Karpas-422 (cell line): ENCODE data around the gene B4GALT1. TPM values are rescaled to one million over a fixed set of nuclear protein-coding genes. Genes with fewer than 3 reads are reported as not detected.

Experiments used
- DNase-seq: peaks from one replicate; pipeline ENCODE4 v3.0.0-alpha.2; 2015
- H2AFZ ChIP-seq: fragments of 200-600 bp; sonication (generic); 2 replicates; pipeline ENCODE4 v1.6.1; 2014; ENCODE audit warnings: antibody characterized with exemption, low read length, mixed read lengths
- H3K27ac ChIP-seq: fragments of 200-600 bp; sonication (generic); 2 replicates; pipeline ENCODE4 v1.5.1; 2014; ENCODE audit warnings: mild to moderate bottlenecking, low read length, moderate library complexity
- H3K27me3 ChIP-seq: fragments of 200-600 bp; sonication (generic); 2 replicates; pipeline ENCODE4 v1.6.1; 2014; ENCODE audit warnings: low read length, mixed read lengths
- H3K36me3 ChIP-seq: fragments of 200-600 bp; sonication (generic); 2 replicates; pipeline ENCODE4 v1.6.1; 2014; ENCODE audit warnings: low read length, mixed read lengths; ENCODE audit not compliant: insufficient read depth
- H3K4me1 ChIP-seq: fragments of 200-600 bp; sonication (generic); 2 replicates; pipeline ENCODE4 v1.6.1; 2014; ENCODE audit warnings: mild to moderate bottlenecking, low read length, mixed read lengths
- H3K4me2 ChIP-seq: fragments of 200-600 bp; sonication (generic); 2 replicates; pipeline ENCODE4 v1.6.1; 2014; ENCODE audit warnings: low read length, low read depth, mild to moderate bottlenecking; ENCODE audit not compliant: poor library complexity, severe bottlenecking
- H3K4me3 ChIP-seq: fragments of 200-600 bp; sonication (generic); 2 replicates; pipeline ENCODE4 v1.5.1; 2014; ENCODE audit warnings: mild to moderate bottlenecking, antibody characterized with exemption, low read length, mixed read lengths
- H3K79me2 ChIP-seq: fragments of 200-600 bp; sonication (generic); 2 replicates; pipeline ENCODE4 v1.6.1; 2014; ENCODE audit warnings: mild to moderate bottlenecking, low read length, mixed read lengths
- H3K9ac ChIP-seq: fragments of 200-600 bp; sonication (generic); 2 replicates; pipeline ENCODE4 v1.6.0; 2014; ENCODE audit warnings: low read length
- H3K9me2 ChIP-seq: fragments of 200-600 bp; sonication (generic), shearing (Covaris generic); replicated peaks from 2 replicates; pipeline ENCODE4 v1.6.0; 2014; ENCODE audit warnings: mild to moderate bottlenecking, low read length, moderate library complexity; ENCODE audit not compliant: insufficient read depth
- H3K9me3 ChIP-seq: fragments of 300-700, 200-600 bp; sonication (generic); 2 replicates; pipeline ENCODE4 v1.6.1; 2014; ENCODE audit warnings: low read length, mixed read lengths
- H4K20me1 ChIP-seq: fragments of 200-600 bp; sonication (generic); 2 replicates; pipeline ENCODE4 v1.6.1; 2014; ENCODE audit warnings: mild to moderate bottlenecking, antibody characterized with exemption, low read length, low read depth; ENCODE audit not compliant: insufficient read depth
- total RNA-seq: library from RNA; depleted of rRNA; stranded (reverse); fragments of >200 nt; shearing (Covaris generic); gene quantifications from 2 replicates; pipeline ENCODE4 v1.2.3, GENCODE V29; 2014; ENCODE audit warnings: low replicate concordance

The B4GALT1 gene
- total RNA-seq, 1 experiment from 2014 or later, result 6.9 TPM

DNA sequence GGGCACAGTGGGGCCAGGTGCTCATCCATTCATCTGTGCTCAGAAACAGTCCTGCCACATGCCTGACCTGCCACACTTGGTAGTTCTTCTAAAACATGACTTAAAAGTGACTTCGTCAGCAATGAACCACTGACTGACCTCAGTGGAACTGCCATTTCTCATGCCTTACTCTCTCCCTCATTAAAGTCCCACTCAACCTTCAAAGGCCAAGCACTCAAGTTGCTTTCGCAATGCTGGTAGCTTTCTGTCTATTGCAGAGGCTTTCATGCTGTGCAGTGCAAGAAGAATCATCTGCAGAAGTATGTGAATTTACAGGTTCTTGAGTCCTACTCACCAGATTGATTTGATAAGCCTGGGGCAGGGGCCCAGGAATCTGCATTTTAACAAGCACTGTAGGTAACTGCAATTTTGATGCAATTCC lies 23.9 kb downstream of the B4GALT1 start:
- Histone ChIP-seq H3K79me2 (no peaks in the 10 kb centered on the region), H3K9ac (no peak overlapping the region), H3K4me2 (no peak overlapping the region), H3K27me3 (no peaks in the 10 kb centered on the region), H3K4me3 (no peak overlapping the region), H3K36me3 (no peaks in the 10 kb centered on the region), H3K4me1 (no peaks in the 10 kb centered on the region), H3K9me3 (no peaks in the 10 kb centered on the region), H3K27ac (no peak overlapping the region), H2AFZ (no peak overlapping the region), H4K20me1 (peaks cover 27% of the 10 kb centered on the region), H3K9me2 (no peaks in the 10 kb centered on the region)
- no peak for DNase-seq

DNA sequence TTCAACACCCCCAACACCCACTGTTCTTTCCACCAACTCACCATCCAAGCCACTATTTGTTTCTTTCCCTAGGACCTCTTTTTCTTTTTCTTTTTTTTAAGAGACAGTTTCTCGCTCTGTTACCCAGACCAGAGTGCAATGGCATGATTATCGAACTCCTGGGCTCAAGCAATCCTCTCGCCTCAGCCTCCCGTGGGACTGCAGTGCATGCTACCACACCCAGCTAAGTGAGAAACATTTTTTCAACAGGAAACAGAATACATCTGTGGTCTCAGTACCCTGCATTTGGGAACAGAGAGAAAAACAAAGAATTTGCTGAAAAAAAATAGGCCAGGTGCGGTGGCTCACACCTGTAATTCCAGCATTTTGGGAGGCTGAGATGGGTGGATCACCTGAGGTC lies 24.6 kb downstream of the B4GALT1 start:
- Histone ChIP-seq H3K79me2 (no peaks in the 10 kb centered on the region), H3K27ac (no peak overlapping the region)

DNA sequence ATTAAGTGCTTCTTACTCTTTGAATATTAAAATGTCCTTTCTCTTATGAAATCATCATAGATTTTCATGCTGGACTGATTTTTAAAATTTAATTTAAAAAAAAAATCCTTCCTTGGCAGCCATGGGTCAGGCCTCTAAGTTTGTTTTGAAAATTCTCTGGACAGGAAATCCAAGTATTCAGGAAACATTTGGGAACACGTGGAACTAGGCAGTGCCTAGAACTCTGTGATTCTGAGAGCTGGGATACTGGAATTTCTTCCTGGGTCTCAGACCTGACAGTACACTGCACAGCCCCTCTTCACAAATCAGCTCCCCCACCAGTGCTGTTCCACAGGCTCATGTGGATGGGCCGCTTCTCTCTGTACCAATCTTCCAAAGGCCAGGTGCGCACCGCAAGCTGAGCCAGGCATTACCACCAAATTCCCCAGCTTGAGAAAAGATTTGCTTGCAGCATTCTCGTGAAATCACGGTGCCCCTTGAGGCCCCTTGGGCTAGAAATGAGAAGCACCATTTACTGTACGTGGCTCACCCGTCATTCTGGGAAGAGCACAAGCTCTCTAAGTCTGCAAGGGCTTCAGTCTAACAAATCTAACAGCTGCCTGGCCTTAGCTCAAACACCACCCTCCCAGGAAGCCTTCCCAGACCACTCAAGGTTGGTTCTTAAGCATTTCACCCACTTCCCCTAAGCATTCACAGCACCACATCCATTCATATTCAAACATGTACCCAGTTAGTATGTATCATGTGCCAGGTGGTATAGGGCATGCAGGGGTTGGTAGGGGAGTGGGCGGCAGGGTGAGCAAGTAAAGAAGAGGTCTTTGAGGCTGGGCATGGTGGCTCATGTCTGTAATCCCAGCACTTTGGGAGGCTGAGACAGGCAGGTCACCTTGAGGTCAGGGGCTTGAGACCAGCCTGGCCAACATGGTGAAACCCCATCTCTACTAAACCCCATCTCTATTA lies 26.5 kb downstream of the B4GALT1 start:
- Histone ChIP-seq H3K4me2 (no peak overlapping the region), H3K4me1 (no peaks in the 10 kb centered on the region), H4K20me1 (peaks cover 27% of the 10 kb centered on the region), H3K79me2 (no peaks in the 10 kb centered on the region), H3K36me3 (no peaks in the 10 kb centered on the region), H2AFZ (no peak overlapping the region), H3K27me3 (no peaks in the 10 kb centered on the region), H3K27ac (no peak overlapping the region), H3K9me3 (no peaks in the 10 kb centered on the region), H3K9me2 (no peaks in the 10 kb centered on the region), H3K9ac (no peak overlapping the region), H3K4me3 (no peak overlapping the region)
- no peak for DNase-seq

More for the DNA sequence above, 24.6 kb downstream of the B4GALT1 start:
- Histone ChIP-seq H3K27me3 (no peaks in the 10 kb centered on the region), H3K4me3 (no peak overlapping the region), H3K4me1 (no peaks in the 10 kb centered on the region), H3K36me3 (no peaks in the 10 kb centered on the region), H3K9me2 (no peaks in the 10 kb centered on the region), H4K20me1 (peaks cover 31% of the 10 kb centered on the region), H3K9ac (no peak overlapping the region), H2AFZ (no peak overlapping the region), H3K9me3 (no peaks in the 10 kb centered on the region), H3K4me2 (no peak overlapping the region)
- no peak for DNase-seq

DNA sequence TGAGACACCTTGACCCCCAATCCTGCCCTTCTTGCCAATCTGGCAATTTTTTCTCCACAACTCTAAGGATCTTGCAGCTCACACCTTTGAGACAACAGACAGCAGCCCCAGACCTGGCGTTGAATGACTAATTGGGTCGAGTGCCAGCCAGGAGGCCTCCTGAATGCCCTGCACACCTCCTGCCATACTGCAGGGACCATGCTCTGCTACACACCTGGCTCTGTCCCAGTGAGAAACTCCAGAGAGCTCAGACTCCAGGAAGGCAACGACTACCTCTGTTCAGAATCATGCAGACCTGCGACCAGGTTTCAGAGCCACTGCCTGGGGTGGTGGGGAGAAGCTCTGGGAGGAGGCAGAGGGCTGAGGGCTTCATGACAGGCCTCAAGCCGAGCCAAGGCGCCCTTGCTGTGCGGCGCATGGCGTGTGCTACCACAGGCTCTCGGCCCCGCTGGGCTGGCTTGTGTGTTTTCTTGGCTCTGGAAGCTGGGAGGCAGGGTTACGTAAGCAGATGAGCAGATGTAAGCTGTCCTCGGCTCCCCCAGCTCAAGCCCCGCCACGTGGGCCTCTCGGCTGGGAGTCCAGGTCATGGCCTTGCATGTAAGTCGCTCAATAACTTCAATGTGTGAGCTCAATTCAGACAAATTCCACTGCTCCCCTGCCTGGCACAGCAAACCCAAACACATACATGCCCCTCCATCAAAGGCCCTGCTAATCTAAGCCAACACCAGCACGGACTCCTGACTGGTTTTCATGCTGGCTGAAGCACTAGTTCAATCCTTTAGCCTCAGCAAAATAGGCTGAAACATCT lies 27.5 kb downstream of the B4GALT1 start:
- no peaks in the 10 kb centered on the region for H3K4me1 ChIP-seq
- no peak overlapping the region for H2AFZ ChIP-seq
- peaks cover 27% of the 10 kb centered on the region for H4K20me1 ChIP-seq
- no peak overlapping the region for H3K4me3 ChIP-seq
- H3K9me2 ChIP-seq, result no peaks in the 10 kb centered on the region
- H3K9me3 ChIP-seq, result no peaks in the 10 kb centered on the region
- no peaks in the 10 kb centered on the region for H3K79me2 ChIP-seq
- H3K4me2 ChIP-seq, result no peak overlapping the region
- H3K27ac ChIP-seq, result no peak overlapping the region
- no peaks in the 10 kb centered on the region for H3K27me3 ChIP-seq
- H3K9ac ChIP-seq, result no peak overlapping the region
- no peak for DNase-seq
- H3K36me3 ChIP-seq, result no peaks in the 10 kb centered on the region

DNA sequence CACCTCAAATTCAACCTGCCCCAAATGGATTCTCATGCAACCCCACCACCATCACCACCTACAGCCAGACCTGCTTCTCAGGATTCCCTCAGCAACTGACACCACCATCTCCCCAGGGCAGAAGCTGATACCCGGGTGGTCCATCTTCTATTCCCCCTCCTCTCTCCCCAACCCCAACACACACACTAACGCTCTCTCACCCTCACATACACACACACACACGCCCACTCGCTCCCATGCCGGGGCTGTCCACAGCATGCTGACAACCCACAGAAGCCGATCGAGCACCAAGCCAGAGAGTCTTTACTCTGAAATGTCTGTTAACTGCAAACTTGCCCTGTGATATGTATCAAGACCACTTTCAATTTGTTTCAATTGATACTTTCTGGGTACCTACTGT lies 28.4 kb downstream of the B4GALT1 start:
- Histone ChIP-seq H3K4me1 (no peaks in the 10 kb centered on the region), H4K20me1 (peaks cover 27% of the 10 kb centered on the region), H3K9me3 (no peaks in the 10 kb centered on the region), H3K9me2 (no peaks in the 10 kb centered on the region), H3K9ac (no peak overlapping the region), H3K36me3 (no peaks in the 10 kb centered on the region), H3K27me3 (no peaks in the 10 kb centered on the region), H3K4me2 (no peak overlapping the region), H3K79me2 (no peaks in the 10 kb centered on the region), H2AFZ (no peak overlapping the region), H3K27ac (no peak overlapping the region), H3K4me3 (no peak overlapping the region)
- DNase-seq, result no peak

DNA sequence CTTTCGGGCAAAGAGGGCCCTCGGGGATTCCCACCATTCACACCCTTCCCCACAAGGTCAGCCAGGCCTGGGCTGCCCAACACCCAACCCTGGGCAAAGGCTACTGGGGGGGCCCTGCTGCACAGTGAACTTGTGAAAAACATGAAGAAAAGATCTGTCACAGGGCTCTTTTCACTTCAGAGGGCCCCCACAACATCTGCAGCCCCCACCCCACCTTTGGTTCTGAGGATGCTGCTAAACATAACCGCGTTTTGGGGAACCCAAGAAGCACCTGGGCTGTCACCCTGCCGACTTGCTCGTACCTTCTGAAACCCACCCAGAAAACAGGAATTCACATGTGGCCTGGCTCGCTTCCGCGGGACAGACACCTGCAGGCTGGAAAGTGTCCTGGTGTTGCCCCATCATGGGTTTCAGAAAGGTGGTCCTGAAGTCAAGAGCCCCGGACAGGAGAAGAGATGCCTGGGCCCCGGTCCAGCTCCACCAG lies 29.3 kb downstream of the B4GALT1 start:
- H3K27ac ChIP-seq, result no peak overlapping the region
- H3K4me1 ChIP-seq, result no peaks in the 10 kb centered on the region
- no peak overlapping the region for H3K9ac ChIP-seq
- no peaks in the 10 kb centered on the region for H3K27me3 ChIP-seq
- H3K9me2 ChIP-seq, result no peaks in the 10 kb centered on the region
- no peaks in the 10 kb centered on the region for H3K36me3 ChIP-seq
- no peak overlapping the region for H3K4me2 ChIP-seq
- no peak for DNase-seq
- peaks cover 27% of the 10 kb centered on the region for H4K20me1 ChIP-seq
- H3K79me2 ChIP-seq, result no peaks in the 10 kb centered on the region
- H3K4me3 ChIP-seq, result no peak overlapping the region
- no peak overlapping the region for H2AFZ ChIP-seq
- no peaks in the 10 kb centered on the region for H3K9me3 ChIP-seq

DNA sequence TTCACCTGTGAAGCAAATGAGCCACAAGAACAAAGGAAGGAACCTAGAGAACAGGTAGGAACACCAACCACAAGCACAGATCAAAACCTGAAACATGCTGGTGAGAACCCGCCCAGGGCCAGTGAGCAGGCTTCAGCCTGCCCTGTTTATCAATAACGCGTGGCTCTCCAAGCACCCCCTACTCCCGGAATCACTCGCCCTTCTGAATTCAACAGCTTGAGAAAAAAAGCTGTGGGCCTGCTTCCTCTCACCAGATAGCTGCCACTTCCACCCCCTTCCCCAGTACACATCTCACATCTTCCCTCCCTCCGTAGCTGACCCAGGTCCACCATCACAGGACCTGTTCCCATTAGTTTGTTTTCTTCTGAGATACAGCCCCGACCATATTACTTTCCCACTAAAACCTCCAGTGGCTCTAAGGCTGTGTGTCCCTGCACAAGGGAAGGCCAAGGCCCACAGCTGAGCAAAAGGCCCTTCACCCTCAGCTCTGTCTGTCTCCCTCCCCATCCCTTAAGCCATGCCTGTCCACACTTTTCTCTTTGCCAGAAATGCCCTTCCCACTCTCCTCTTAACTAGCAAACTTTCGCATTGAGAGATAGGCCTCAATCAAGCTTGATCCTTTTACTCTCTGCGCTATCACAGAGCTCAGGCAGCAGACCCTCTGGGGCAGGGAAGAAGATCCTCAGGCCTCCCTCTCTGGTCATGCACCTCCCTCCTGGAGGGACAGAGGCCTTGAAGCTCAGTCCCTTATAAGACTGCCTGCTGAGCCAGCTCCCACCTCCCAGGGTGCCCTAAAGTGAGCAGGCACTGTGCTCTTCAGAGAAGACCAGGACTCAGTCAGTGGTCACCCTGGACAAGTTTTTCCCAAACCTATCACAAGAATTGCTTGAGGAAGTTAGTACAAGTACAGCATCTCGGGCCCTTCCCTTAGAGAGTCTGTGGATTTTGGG lies 30.1 kb downstream of the B4GALT1 start:
- Histone ChIP-seq H3K9ac (no peak overlapping the region), H3K4me3 (no peak overlapping the region), H3K36me3 (no peaks in the 10 kb centered on the region), H2AFZ (no peak overlapping the region), H3K9me3 (no peaks in the 10 kb centered on the region), H3K27ac (no peak overlapping the region), H3K27me3 (no peaks in the 10 kb centered on the region), H3K79me2 (no peaks in the 10 kb centered on the region), H3K4me2 (no peak overlapping the region), H3K9me2 (no peaks in the 10 kb centered on the region), H4K20me1 (peaks cover 27% of the 10 kb centered on the region), H3K4me1 (no peaks in the 10 kb centered on the region)
- no peak for DNase-seq
